ENCODE results near the gene ITIH4. TPM values are rescaled to one million over a fixed set of nuclear protein-coding genes. Genes with fewer than 3 reads are reported as not detected.

ITIH4 gene
- total and polyA plus RNA-seq, 2 of the 13 experiments (the other 11 are each of a cell fraction or from before 2014, with no cell fraction given): 2.7 to 5.3 TPM

GRCh38 chr3:52792961-52793695 lies 37.3 kb downstream of the ITIH4 start (continued):
- TF ChIP-seq MLXIP (CRISPR knock-in tag; IDR thresholded peaks at IDR 0.05; ENCODE audit: borderline replicate concordance) (no peak), NFE2L1 (CRISPR knock-in tag; IDR thresholded peaks at IDR 0.05; ENCODE audit: borderline replicate concordance) (no peak), ZNF576 (CRISPR knock-in tag; IDR thresholded peaks at IDR 0.05) (0 out of 2 replicates have a peak, but pooled peaks have one; percentile 54), RBFOX2 (IDR thresholded peaks at IDR 0.05; ENCODE audit: low read depth, low read length) (no peak), THAP9 (CRISPR knock-in tag; IDR thresholded peaks at IDR 0.05; ENCODE audit: borderline replicate concordance) (0 out of 2 replicates have a peak, but pooled peaks have one; percentile 10), MXD1 (CRISPR knock-in tag; IDR thresholded peaks at IDR 0.05) (no peak), PLRG1 (conservative IDR thresholded peaks at IDR 0.05) (no peak), SALL2 (CRISPR knock-in tag; IDR thresholded peaks at IDR 0.05) (no peak), HOMEZ (CRISPR knock-in tag; IDR thresholded peaks at IDR 0.05; ENCODE audit: low read depth) (no peak), ARNT2 (CRISPR knock-in tag; IDR thresholded peaks at IDR 0.05; ENCODE audit: low read depth) (no peak), GFI1 (CRISPR knock-in tag; IDR thresholded peaks at IDR 0.05; ENCODE audit: borderline replicate concordance) (no peak)

Data from HepG2 (cell line).